K562 treated with DMSO at 1 percent for 24 hours (cell line): ENCODE measurements around the gene HINT3. TPM values are rescaled to one million over a fixed set of nuclear protein-coding genes. Genes with fewer than 3 reads are reported as not detected.

ENCODE experiments used
- total RNA-seq: library from RNA; unstranded; fragments of 300-600 nt; gene quantifications from 2 replicates; pipeline ENCODE4 v1.2.3, GENCODE V29; 2022; ENCODE audit warnings: low read depth; ENCODE audit not compliant: insufficient read depth

The HINT3 gene
- 17.2 and 20.3 TPM in 2 replicates for total RNA-seq

GRCh38 chr6:125956506-125957390, at the start of gene HINT3:
TSS of gene HINT3 (plus strand) at chr6:125956770. CDS start at chr6:125956978, 208 bp downstream.

DNA sequence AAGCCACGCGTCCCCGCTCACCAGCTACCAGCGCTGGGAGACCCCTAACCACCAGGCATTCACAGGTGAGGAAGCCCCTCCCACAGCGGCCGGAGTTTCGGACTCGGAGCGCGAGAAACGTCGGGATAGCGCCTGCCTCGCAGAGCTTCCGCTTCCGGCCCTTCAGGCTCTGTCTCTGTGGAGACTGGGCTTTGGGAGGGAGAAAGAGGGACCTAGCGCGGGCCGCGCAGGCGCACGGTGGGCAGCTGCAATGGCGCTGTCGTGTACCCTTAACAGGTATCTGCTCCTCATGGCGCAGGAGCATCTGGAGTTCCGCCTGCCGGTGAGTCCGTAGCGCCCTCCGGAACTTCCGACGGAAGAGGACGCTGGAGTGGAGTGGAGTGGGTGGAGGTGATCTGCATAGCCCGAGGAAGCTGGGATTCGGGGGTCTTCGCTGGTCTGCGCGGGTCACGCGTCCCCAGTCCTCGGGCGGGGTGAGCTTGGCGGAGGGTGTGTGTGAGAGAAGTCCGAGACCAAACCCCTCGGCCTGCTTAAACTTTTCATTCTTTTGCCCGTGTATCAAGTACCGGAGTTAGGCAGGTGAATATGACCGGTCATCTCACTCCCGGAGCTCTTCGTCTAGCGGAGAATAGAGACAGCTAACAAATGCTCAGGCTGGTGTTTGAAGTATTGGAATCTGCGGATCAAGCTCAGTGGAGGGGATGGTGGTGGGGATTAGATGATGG, 29.9 kb downstream of the HINT3 start, which contains the start of gene TRMT11:
TRMT11 (plus strand) TSS at position 240 of the 725 bp plus-strand sequence; CDS start at position 251, 11 bp downstream.

Other genes starting within 250 kb of the HINT3 start
- 0.30 TPM in 1 of 2 replicates, not detected in the other for gene HEY2, start 207.1 kb upstream of the HINT3 start, total RNA-seq
- gene NCOA7, start 165.8 kb upstream of the HINT3 start, total RNA-seq: 12.4 and 15.1 TPM in 2 replicates
- gene TRMT11, start 29.8 kb downstream of the HINT3 start, total RNA-seq: 7.2 and 10.3 TPM in 2 replicates